ENCODE data around the gene NDRG3. TPM values are rescaled to one million over a fixed set of nuclear protein-coding genes. Genes with fewer than 3 reads are reported as not detected.
A peak's percentile ranks its signal among the peaks of the same experiment; 100 is the strongest.

NDRG3 gene
- polyA plus RNA-seq, 1 donor from 2014 or later, result 61.0 TPM

DNA sequence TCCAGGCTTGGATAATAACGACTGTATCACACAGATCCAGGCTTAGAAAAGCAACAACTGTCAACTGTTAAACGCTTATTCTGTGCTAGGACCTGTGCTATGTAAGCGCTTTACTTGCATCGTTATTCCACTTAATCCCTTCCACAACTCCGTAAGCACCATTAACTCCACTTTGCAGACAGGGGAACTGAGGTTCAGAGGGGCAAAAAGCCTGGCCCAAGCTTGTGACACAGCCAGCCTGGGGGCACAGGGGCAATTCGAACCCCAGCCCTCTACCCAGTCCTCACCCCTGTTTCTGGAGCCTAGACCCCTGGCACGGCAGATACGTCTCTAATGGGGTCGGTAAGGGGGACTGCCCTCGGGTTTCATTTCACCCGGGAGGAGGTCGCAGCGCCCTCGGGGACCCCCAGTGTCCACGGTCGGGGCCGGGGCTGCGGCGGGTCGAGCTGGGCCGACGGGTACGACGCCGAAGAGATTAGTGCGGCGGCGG lies 27.3 kb upstream of the NDRG3 start:
- H3K9me3 ChIP-seq (ENCODE audit: low read length), result no peaks in the 10 kb centered on the region
- peak overlapping the region; percentile 73 for H3K4me3 ChIP-seq (ENCODE audit: low read length)
- TF ChIP-seq, protein P1, sequence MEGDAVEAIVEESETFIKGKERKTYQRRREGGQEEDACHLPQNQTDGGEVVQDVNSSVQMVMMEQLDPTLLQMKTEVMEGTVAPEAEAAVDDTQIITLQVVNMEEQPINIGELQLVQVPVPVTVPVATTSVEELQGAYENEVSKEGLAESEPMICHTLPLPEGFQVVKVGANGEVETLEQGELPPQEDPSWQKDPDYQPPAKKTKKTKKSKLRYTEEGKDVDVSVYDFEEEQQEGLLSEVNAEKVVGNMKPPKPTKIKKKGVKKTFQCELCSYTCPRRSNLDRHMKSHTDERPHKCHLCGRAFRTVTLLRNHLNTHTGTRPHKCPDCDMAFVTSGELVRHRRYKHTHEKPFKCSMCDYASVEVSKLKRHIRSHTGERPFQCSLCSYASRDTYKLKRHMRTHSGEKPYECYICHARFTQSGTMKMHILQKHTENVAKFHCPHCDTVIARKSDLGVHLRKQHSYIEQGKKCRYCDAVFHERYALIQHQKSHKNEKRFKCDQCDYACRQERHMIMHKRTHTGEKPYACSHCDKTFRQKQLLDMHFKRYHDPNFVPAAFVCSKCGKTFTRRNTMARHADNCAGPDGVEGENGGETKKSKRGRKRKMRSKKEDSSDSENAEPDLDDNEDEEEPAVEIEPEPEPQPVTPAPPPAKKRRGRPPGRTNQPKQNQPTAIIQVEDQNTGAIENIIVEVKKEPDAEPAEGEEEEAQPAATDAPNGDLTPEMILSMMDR (IDR thresholded peaks at IDR 0.05; ENCODE audit: poor library complexity, severe bottlenecking), result no peak
- TF ChIP-seq, protein P2, sequence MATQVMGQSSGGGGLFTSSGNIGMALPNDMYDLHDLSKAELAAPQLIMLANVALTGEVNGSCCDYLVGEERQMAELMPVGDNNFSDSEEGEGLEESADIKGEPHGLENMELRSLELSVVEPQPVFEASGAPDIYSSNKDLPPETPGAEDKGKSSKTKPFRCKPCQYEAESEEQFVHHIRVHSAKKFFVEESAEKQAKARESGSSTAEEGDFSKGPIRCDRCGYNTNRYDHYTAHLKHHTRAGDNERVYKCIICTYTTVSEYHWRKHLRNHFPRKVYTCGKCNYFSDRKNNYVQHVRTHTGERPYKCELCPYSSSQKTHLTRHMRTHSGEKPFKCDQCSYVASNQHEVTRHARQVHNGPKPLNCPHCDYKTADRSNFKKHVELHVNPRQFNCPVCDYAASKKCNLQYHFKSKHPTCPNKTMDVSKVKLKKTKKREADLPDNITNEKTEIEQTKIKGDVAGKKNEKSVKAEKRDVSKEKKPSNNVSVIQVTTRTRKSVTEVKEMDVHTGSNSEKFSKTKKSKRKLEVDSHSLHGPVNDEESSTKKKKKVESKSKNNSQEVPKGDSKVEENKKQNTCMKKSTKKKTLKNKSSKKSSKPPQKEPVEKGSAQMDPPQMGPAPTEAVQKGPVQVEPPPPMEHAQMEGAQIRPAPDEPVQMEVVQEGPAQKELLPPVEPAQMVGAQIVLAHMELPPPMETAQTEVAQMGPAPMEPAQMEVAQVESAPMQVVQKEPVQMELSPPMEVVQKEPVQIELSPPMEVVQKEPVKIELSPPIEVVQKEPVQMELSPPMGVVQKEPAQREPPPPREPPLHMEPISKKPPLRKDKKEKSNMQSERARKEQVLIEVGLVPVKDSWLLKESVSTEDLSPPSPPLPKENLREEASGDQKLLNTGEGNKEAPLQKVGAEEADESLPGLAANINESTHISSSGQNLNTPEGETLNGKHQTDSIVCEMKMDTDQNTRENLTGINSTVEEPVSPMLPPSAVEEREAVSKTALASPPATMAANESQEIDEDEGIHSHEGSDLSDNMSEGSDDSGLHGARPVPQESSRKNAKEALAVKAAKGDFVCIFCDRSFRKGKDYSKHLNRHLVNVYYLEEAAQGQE (IDR thresholded peaks at IDR 0.05; ENCODE audit: borderline replicate concordance), result no peak
- TF ChIP-seq SMC3 (conservative IDR thresholded peaks at IDR 0.05; ENCODE audit: poor library complexity) (no peak), EZH2 (IDR thresholded peaks at IDR 0.05; ENCODE audit: borderline replicate concordance, insufficient read depth, low read length, poor library complexity, severe bottlenecking) (no peak), RAD21 (conservative IDR thresholded peaks at IDR 0.05) (no peak), POLR2AphosphoS5 (IDR thresholded peaks at IDR 0.05) (no peak), EP300 (conservative IDR thresholded peaks at IDR 0.05; ENCODE audit: poor library complexity, severe bottlenecking) (no peak), TAF1 (IDR thresholded peaks at IDR 0.05; ENCODE audit: low read depth) (no peak), MXI1 (conservative IDR thresholded peaks at IDR 0.05; ENCODE audit: poor library complexity, severe bottlenecking) (no peak)
- H3K27me3 ChIP-seq (ENCODE audit: insufficient read depth, low read depth, low read length), result no peaks in the 10 kb centered on the region
- H3K36me3 ChIP-seq (ENCODE audit: insufficient read depth, low read length), result no peaks in the 10 kb centered on the region
- H3K79me2 ChIP-seq (replicated peaks; ENCODE audit: insufficient read depth, low read length), result no peaks in the 10 kb centered on the region
- peak overlapping the region; percentile 93 for H2AFZ ChIP-seq (ENCODE audit: low read depth, low read length)
- peak overlapping the region; percentile 85 for H3K9ac ChIP-seq (ENCODE audit: low read length)
- no peak overlapping the region for H3K27ac ChIP-seq (ENCODE audit: low read length)
- no peaks in the 10 kb centered on the region for H4K20me1 ChIP-seq (ENCODE audit: insufficient read depth)
- no peaks in the 10 kb centered on the region for H3K9me2 ChIP-seq (ENCODE audit: insufficient read depth, low read length)
- peak overlapping the region; percentile 90 for H3K4me2 ChIP-seq (ENCODE audit: low read length)
- H3F3A ChIP-seq (ENCODE audit: insufficient read depth, low read length, poor library complexity, severe bottlenecking), result no peaks in the 10 kb centered on the region

DNA sequence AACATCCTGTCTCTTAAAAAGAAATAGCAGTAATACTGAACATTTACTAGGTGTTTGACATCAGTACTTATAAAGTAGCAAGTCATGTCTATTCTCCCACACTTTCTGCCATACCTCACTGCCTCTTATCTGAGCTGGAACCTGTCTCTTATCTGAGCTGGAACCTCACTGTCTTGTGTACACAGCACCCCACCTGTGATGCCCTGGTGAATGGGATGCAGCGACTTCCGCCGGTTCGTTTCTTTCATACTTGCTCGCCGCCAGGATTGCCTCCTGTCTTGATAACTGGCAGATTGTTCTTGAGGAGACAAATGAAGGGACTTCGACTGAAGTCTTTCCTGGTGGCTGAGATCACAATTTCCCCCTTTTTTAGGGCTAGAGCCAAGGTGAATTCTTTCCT lies 24.8 kb upstream of the NDRG3 start:
- H3K36me3 ChIP-seq (ENCODE audit: insufficient read depth, low read length), result no peaks in the 10 kb centered on the region
- no peak overlapping the region for H3K4me3 ChIP-seq (ENCODE audit: low read length)
- H3K9ac ChIP-seq (ENCODE audit: low read length), result no peak overlapping the region
- H2AFZ ChIP-seq (ENCODE audit: low read depth, low read length), result no peak overlapping the region
- no peak overlapping the region for H3K4me2 ChIP-seq (ENCODE audit: low read length)
- no peaks in the 10 kb centered on the region for H3K9me3 ChIP-seq (ENCODE audit: low read length)
- TF ChIP-seq, protein P1 (IDR thresholded peaks at IDR 0.05; ENCODE audit: poor library complexity, severe bottlenecking), result no peak
- no peak for TF ChIP-seq SMC3 (conservative IDR thresholded peaks at IDR 0.05; ENCODE audit: poor library complexity)
- TF ChIP-seq, protein P2 (IDR thresholded peaks at IDR 0.05; ENCODE audit: borderline replicate concordance), result no peak
- TF ChIP-seq TAF1 (IDR thresholded peaks at IDR 0.05; ENCODE audit: low read depth), result no peak
- TF ChIP-seq EZH2 (IDR thresholded peaks at IDR 0.05; ENCODE audit: borderline replicate concordance, insufficient read depth, low read length, poor library complexity, severe bottlenecking), result no peak
- no peak for TF ChIP-seq POLR2AphosphoS5 (IDR thresholded peaks at IDR 0.05)
- no peak for TF ChIP-seq EP300 (conservative IDR thresholded peaks at IDR 0.05; ENCODE audit: poor library complexity, severe bottlenecking)
- no peak for TF ChIP-seq MXI1 (conservative IDR thresholded peaks at IDR 0.05; ENCODE audit: poor library complexity, severe bottlenecking)
- no peak for TF ChIP-seq RAD21 (conservative IDR thresholded peaks at IDR 0.05)
- no peak overlapping the region for H3K27ac ChIP-seq (ENCODE audit: low read length)
- H3K9me2 ChIP-seq (ENCODE audit: insufficient read depth, low read length), result no peaks in the 10 kb centered on the region
- H4K20me1 ChIP-seq (ENCODE audit: insufficient read depth), result no peaks in the 10 kb centered on the region
- H3K27me3 ChIP-seq (ENCODE audit: insufficient read depth, low read depth, low read length), result no peaks in the 10 kb centered on the region
- H3K79me2 ChIP-seq (replicated peaks; ENCODE audit: insufficient read depth, low read length), result no peaks in the 10 kb centered on the region
- no peaks in the 10 kb centered on the region for H3F3A ChIP-seq (ENCODE audit: insufficient read depth, low read length, poor library complexity, severe bottlenecking)
